Right cardiac atrium (tissue), 5 donors: ENCODE results near the gene MYBPC2. TPM values are rescaled to one million over a fixed set of nuclear protein-coding genes. Genes with fewer than 3 reads are reported as not detected.

Experiments used
- ATAC-seq, 2 donors: fragments of 200-7000 bp; cut with Tn5 transposase; one replicate each; pipeline versions ENCODE4 v1.8.0 to v1.9.1; 2020; ENCODE audit warnings: moderate library complexity in 2 of 2, mild to moderate bottlenecking in 1 of 2
- DNase-seq, 3 donors: peaks; one replicate each; pipeline ENCODE4 v3.0.0-alpha.2; 2020
- H3K27ac ChIP-seq: one replicate; pipeline ENCODE4 v1.5.1; 2013; ENCODE audit warnings: mild to moderate bottlenecking, low read length, control low read depth, moderate library complexity
- H3K27me3 ChIP-seq: one replicate; pipeline ENCODE4 v1.6.1; 2013; ENCODE audit not compliant: control insufficient read depth, insufficient read depth
- H3K4me1 ChIP-seq: one replicate; pipeline ENCODE4 v1.6.1; 2013; ENCODE audit warnings: low read length; ENCODE audit not compliant: control insufficient read depth, insufficient read depth
- H3K4me3 ChIP-seq: one replicate; pipeline ENCODE4 v1.5.1; 2013; ENCODE audit warnings: low read length, control low read depth
- H3K9me3 ChIP-seq: one replicate; pipeline ENCODE4 v1.6.1; 2013; ENCODE audit warnings: low read length; ENCODE audit not compliant: control insufficient read depth
- WGBS: extraction: QIAGEN DNeasy Blood & Tissue Kit; methylation state at CpG from one replicate; pipeline ENCODE4 v1.1.7; 2013; 5-methylcytosine and 5-hydroxymethylcytosine counted together
- intact Hi-C, 4 donors: fragments of 100-400 bp; cut with DNase I; formaldehyde crosslinking; loops; one replicate each; pipeline versions ENCODE4 v1.11.0 to v1.14.0; 2022 to 2023
- polyA plus RNA-seq: library from polyadenylated mRNA; stranded (reverse); fragments of 200-250 nt; gene quantifications from one replicate; pipeline ENCODE4 v1.2.3, GENCODE V29; 2013
- total RNA-seq, 4 donors: library from RNA; stranded (reverse); fragmentation: NEBNext Ultra II Directional; extraction: Animal tissue kit (Norgen Biotek cat#: 25700); gene quantifications; one replicate each; pipeline ENCODE4 v1.2.1, GENCODE V29; 2021
- donor health status: healthy with polysubstance abuse.
- donor health status: DM: no; HTN: yes; CAD: no.
- donor health status: DM: no; HTN: no; CAD: no.
- donor health status: DM: no; HTN: yes; CAD: no; lungs with severe emphysema.
- donor health status: DM: yes; HTN: yes; CAD: no.

The MYBPC2 gene
- total and polyA plus RNA-seq, 5 donors: not detected

- intact Hi-C loops: loop anchor here in 2 of 4 donors (5.0 kb wide), 2 partner anchors 45 to 50 kb away; partner anchors contain the start of gene NAPSA (in 1 of the 2)
- Histone ChIP-seq H3K27ac (no peak overlapping the region), H3K4me3 (no peak overlapping the region), H3K9me3 (no peaks in the 10 kb centered on the region), H3K27me3 (no peaks in the 10 kb centered on the region), H3K4me1 (no peaks in the 10 kb centered on the region)
- WGBS: 97% methylated on average over 2 of the region's 2 CpGs
- no peak for DNase-seq
- no peak for ATAC-seq
Observed at GRCh38 chr19:50412419-50412818, 20.3 kb upstream of the MYBPC2 start.

- H3K27ac ChIP-seq: no peak overlapping the region
- H3K4me1 ChIP-seq: no peaks in the 10 kb centered on the region
- no peaks in the 10 kb centered on the region for H3K27me3 ChIP-seq
- no peak for ATAC-seq
- 95% methylated on average over 13 of the region's 13 CpGs for WGBS
- intact Hi-C loops: loop anchor here in 2 of 4 donors (5.0 kb wide), 2 partner anchors 46 to 51 kb away; partner anchors contain the start of gene NAPSA (in 1 of the 2)
- DNase-seq: no peak
- no peaks in the 10 kb centered on the region for H3K9me3 ChIP-seq
- H3K4me3 ChIP-seq: no peak overlapping the region
Observed at GRCh38 chr19:50413096-50413495, 19.6 kb upstream of the MYBPC2 start.

- ATAC-seq: no peak
- no peaks in the 10 kb centered on the region for H3K4me1 ChIP-seq
- no peak for DNase-seq
- H3K27me3 ChIP-seq: no peaks in the 10 kb centered on the region
- no peak overlapping the region for H3K4me3 ChIP-seq
- H3K27ac ChIP-seq: no peak overlapping the region
- intact Hi-C loops: loop anchor here in 2 of 4 donors (5.0 kb wide), 2 partner anchors 46 to 51 kb away; partner anchors contain the start of gene NAPSA (in 1 of the 2)
- 96% methylated on average over 21 of the region's 21 CpGs for WGBS
- H3K9me3 ChIP-seq: no peaks in the 10 kb centered on the region
Observed at GRCh38 chr19:50413531-50413930, 19.2 kb upstream of the MYBPC2 start.

- 45% methylated on average over 37 of the region's 37 CpGs for WGBS
- intact Hi-C loops: loop anchor here in 2 of 4 donors (5.0 kb wide), 2 partner anchors 48 to 53 kb away; partner anchors contain the start of gene NAPSA (in 1 of the 2)
- Histone ChIP-seq H3K27ac (no peak overlapping the region), H3K4me3 (no peak overlapping the region), H3K9me3 (no peaks in the 10 kb centered on the region), H3K4me1 (no peaks in the 10 kb centered on the region), H3K27me3 (no peaks in the 10 kb centered on the region)
- ATAC-seq: peak; percentile 69 to 86
- DNase-seq: peak; percentile 76 to 92 (median 89)
Observed at GRCh38 chr19:50414864-50415660, 17.6 kb upstream of the MYBPC2 start.

GRCh38 chr19:50415661-50416033 lies 17.0 kb upstream of the MYBPC2 start:
- Histone ChIP-seq H3K27me3 (no peaks in the 10 kb centered on the region), H3K4me1 (no peaks in the 10 kb centered on the region), H3K27ac (no peak overlapping the region), H3K4me3 (no peak overlapping the region), H3K9me3 (no peaks in the 10 kb centered on the region)
- intact Hi-C loops: no loop called here
- DNase-seq: peak in 1 of 3 donors; percentile 73
- peak; percentile 4 to 21 for ATAC-seq
- 84% methylated on average over 22 of the region's 22 CpGs for WGBS

- intact Hi-C loops: no loop called here
- Histone ChIP-seq H3K9me3 (no peaks in the 10 kb centered on the region), H3K4me3 (no peak overlapping the region), H3K27me3 (no peaks in the 10 kb centered on the region), H3K27ac (no peak overlapping the region), H3K4me1 (no peaks in the 10 kb centered on the region)
- 89% methylated on average over 35 of the region's 35 CpGs for WGBS
- DNase-seq: peak in 1 of 3 donors; percentile 46
- no peak for ATAC-seq
Observed at GRCh38 chr19:50416034-50416977, 16.4 kb upstream of the MYBPC2 start.

GRCh38 chr19:50417111-50418081 lies 15.3 kb upstream of the MYBPC2 start:
- 69% methylated on average over 42 of the region's 42 CpGs for WGBS
- H3K9me3 ChIP-seq: no peaks in the 10 kb centered on the region
- H3K4me1 ChIP-seq: no peaks in the 10 kb centered on the region
- H3K27me3 ChIP-seq: no peaks in the 10 kb centered on the region
- H3K27ac ChIP-seq: no peak overlapping the region
- intact Hi-C loops: no loop called here
- ATAC-seq (no peak), DNase-seq (peak in 1 of 3 donors; percentile 39)
- no peak overlapping the region for H3K4me3 ChIP-seq

- DNase-seq (peak in 1 of 3 donors; percentile 48), ATAC-seq (no peak)
- 21% methylated on average over 34 of the region's 34 CpGs for WGBS
- H3K9me3 ChIP-seq: no peaks in the 10 kb centered on the region
- H3K4me1 ChIP-seq: no peaks in the 10 kb centered on the region
- no peaks in the 10 kb centered on the region for H3K27me3 ChIP-seq
- H3K27ac ChIP-seq: no peak within 1 kb of the TSS
- intact Hi-C loops: no loop called here
- H3K4me3 ChIP-seq: no peak within 1 kb of the TSS
Observed at GRCh38 chr19:50418176-50419021, 14.3 kb upstream of the MYBPC2 start, which contains the start of gene SPIB. TSS of gene SPIB (plus strand) at chr19:50418938. CDS start at chr19:50418963, 25 bp downstream.

- Histone ChIP-seq H3K27ac (no peak overlapping the region), H3K9me3 (no peaks in the 10 kb centered on the region), H3K4me3 (no peak overlapping the region), H3K4me1 (no peaks in the 10 kb centered on the region), H3K27me3 (no peaks in the 10 kb centered on the region)
- intact Hi-C loops: no loop called here
- ATAC-seq: no peak
- DNase-seq: no peak
- 6% methylated on average over 14 of the region's 14 CpGs for WGBS
Observed at GRCh38 chr19:50419022-50419579, 13.6 kb upstream of the MYBPC2 start.
